SU-DHL-6 (cell line): ENCODE results near the gene ABHD5.

Source experiments
- H2AFZ ChIP-seq: fragments of 200-600 bp; sonication (generic); 2 replicates; pipeline ENCODE4 v1.6.1; 2014; ENCODE audit warnings: low read depth, mild to moderate bottlenecking, moderate library complexity, mixed read lengths, antibody characterized with exemption, low read length; ENCODE audit not compliant: severe bottlenecking
- H3F3A ChIP-seq: fragments of 200-600 bp; shearing (Covaris generic); 2 replicates; pipeline ENCODE4 v1.6.0; 2016; ENCODE audit warnings: antibody characterized with exemption, mild to moderate bottlenecking; ENCODE audit not compliant: insufficient read depth
- H3K27ac ChIP-seq: fragments of 200-600 bp; sonication (generic); 2 replicates; pipeline ENCODE4 v1.5.1; 2016; ENCODE audit warnings: low read depth, mild to moderate bottlenecking, low read length, moderate library complexity, mixed read lengths
- H3K27me3 ChIP-seq: fragments of 200-600 bp; sonication (generic), shearing (Covaris generic); 2 replicates; pipeline ENCODE4 v1.6.0; 2014; ENCODE audit warnings: mild to moderate bottlenecking, low read length
- H3K36me3 ChIP-seq: fragments of 200-600 bp; sonication (generic); 2 replicates; pipeline ENCODE4 v1.6.1; 2014; ENCODE audit warnings: mild to moderate bottlenecking, low read length, mixed read lengths
- H3K4me2 ChIP-seq: fragments of 300-600, 200-600 bp; shearing (Covaris generic), sonication (generic); 2 replicates; pipeline ENCODE4 v1.6.0; 2014; ENCODE audit warnings: low read length, low read depth, mild to moderate bottlenecking; ENCODE audit not compliant: poor library complexity, severe bottlenecking
- H3K4me3 ChIP-seq: fragments of 200-600 bp; sonication (generic); 2 replicates; pipeline ENCODE4 v1.5.1; 2014; ENCODE audit warnings: antibody characterized with exemption, low read length, mild to moderate bottlenecking, mixed read lengths; ENCODE audit not compliant: insufficient read depth, poor library complexity, severe bottlenecking
- H3K79me2 ChIP-seq: fragments of 200-600 bp; sonication (generic); 2 replicates; pipeline ENCODE4 v1.6.1; 2014; ENCODE audit warnings: mild to moderate bottlenecking, low read length, moderate library complexity; ENCODE audit not compliant: insufficient read depth
- H3K9ac ChIP-seq: fragments of 200-600 bp; sonication (generic); 2 replicates; pipeline ENCODE4 v1.7.0; 2014; ENCODE audit warnings: mild to moderate bottlenecking, low read length
- H3K9me2 ChIP-seq: fragments of 200-600 bp; sonication (generic); replicated peaks from 2 replicates; pipeline ENCODE4 v1.6.1; 2014; ENCODE audit warnings: low read length; ENCODE audit not compliant: insufficient read depth
- H3K9me3 ChIP-seq: fragments of 200-600 bp; sonication (generic); 2 replicates; pipeline ENCODE4 v1.6.1; 2014; ENCODE audit warnings: low read length, mixed read lengths; ENCODE audit not compliant: insufficient read depth
- H4K20me1 ChIP-seq: fragments of 200-600 bp; sonication (generic); 2 replicates; pipeline ENCODE4 v1.6.1; 2014; ENCODE audit warnings: low read depth, mild to moderate bottlenecking, antibody characterized with exemption, low read length, moderate library complexity, mixed read lengths
- CTCF ChIP-seq: fragments of 200-600 bp; sonication (generic); IDR thresholded peaks from one replicate; pipeline ENCODE4 v1.5.1; 2017; ENCODE audit warnings: antibody characterized with exemption, mild to moderate bottlenecking, low read length, moderate library complexity; ENCODE audit not compliant: insufficient read depth, poor library complexity, severe bottlenecking
- EZH2phosphoT487 ChIP-seq: fragments of 200-600 bp; sonication (generic), shearing (Covaris generic); conservative IDR thresholded peaks from 2 replicates; pipeline ENCODE4 v1.6.1; 2018; ENCODE audit warnings: mild to moderate bottlenecking, antibody characterized with exemption, low read length, moderate library complexity, mixed read lengths

Gene ABHD5

GRCh38 chr3:43753741-43754715 lies 63.3 kb downstream of the ABHD5 start:
- H3K27ac ChIP-seq: no peak overlapping the region
- H3K79me2 ChIP-seq: no peaks in the 10 kb centered on the region
- no peaks in the 10 kb centered on the region for H4K20me1 ChIP-seq
- no peaks in the 10 kb centered on the region for H3K9me3 ChIP-seq
- no peak overlapping the region for H3K9ac ChIP-seq
- no peak overlapping the region for H3K4me3 ChIP-seq
- no peaks in the 10 kb centered on the region for H3F3A ChIP-seq
- no peaks in the 10 kb centered on the region for H3K9me2 ChIP-seq
- H3K27me3 ChIP-seq: no peaks in the 10 kb centered on the region
- no peak overlapping the region for H3K4me2 ChIP-seq
- no peaks in the 10 kb centered on the region for H3K36me3 ChIP-seq
- TF ChIP-seq CTCF: no peak
- H2AFZ ChIP-seq: no peak overlapping the region

GRCh38 chr3:43755516-43756200 lies 64.9 kb downstream of the ABHD5 start:
- no peak overlapping the region for H3K4me3 ChIP-seq
- H3K27me3 ChIP-seq: no peaks in the 10 kb centered on the region
- no peak for TF ChIP-seq EZH2phosphoT487
- no peak for TF ChIP-seq CTCF
- no peaks in the 10 kb centered on the region for H3K9me2 ChIP-seq
- H3F3A ChIP-seq: no peaks in the 10 kb centered on the region
- H2AFZ ChIP-seq: no peak overlapping the region
- no peaks in the 10 kb centered on the region for H3K9me3 ChIP-seq
- H3K36me3 ChIP-seq: no peaks in the 10 kb centered on the region
- no peak overlapping the region for H3K4me2 ChIP-seq
- H3K79me2 ChIP-seq: no peaks in the 10 kb centered on the region
- H4K20me1 ChIP-seq: no peaks in the 10 kb centered on the region
- no peak overlapping the region for H3K9ac ChIP-seq
- H3K27ac ChIP-seq: no peak overlapping the region

- Histone ChIP-seq H2AFZ (no peak overlapping the region), H4K20me1 (no peaks in the 10 kb centered on the region), H3K27me3 (no peaks in the 10 kb centered on the region), H3K9me2 (no peaks in the 10 kb centered on the region), H3K27ac (no peak overlapping the region), H3K36me3 (no peaks in the 10 kb centered on the region), H3K79me2 (no peaks in the 10 kb centered on the region), H3K9me3 (no peaks in the 10 kb centered on the region), H3K4me2 (no peak overlapping the region), H3K9ac (no peak overlapping the region), H3F3A (no peaks in the 10 kb centered on the region), H3K4me3 (no peak overlapping the region)
- no peak for TF ChIP-seq CTCF
- TF ChIP-seq EZH2phosphoT487: no peak
These were observed 67.1 kb downstream of the ABHD5 start for GRCh38 chr3:43757666-43758321.
